ENCODE measurements around the gene ANKS4B.

- TF ChIP-seq, protein P1, sequence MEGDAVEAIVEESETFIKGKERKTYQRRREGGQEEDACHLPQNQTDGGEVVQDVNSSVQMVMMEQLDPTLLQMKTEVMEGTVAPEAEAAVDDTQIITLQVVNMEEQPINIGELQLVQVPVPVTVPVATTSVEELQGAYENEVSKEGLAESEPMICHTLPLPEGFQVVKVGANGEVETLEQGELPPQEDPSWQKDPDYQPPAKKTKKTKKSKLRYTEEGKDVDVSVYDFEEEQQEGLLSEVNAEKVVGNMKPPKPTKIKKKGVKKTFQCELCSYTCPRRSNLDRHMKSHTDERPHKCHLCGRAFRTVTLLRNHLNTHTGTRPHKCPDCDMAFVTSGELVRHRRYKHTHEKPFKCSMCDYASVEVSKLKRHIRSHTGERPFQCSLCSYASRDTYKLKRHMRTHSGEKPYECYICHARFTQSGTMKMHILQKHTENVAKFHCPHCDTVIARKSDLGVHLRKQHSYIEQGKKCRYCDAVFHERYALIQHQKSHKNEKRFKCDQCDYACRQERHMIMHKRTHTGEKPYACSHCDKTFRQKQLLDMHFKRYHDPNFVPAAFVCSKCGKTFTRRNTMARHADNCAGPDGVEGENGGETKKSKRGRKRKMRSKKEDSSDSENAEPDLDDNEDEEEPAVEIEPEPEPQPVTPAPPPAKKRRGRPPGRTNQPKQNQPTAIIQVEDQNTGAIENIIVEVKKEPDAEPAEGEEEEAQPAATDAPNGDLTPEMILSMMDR (IDR thresholded peaks at IDR 0.05) = no peak
- TF ChIP-seq POLR2A (IDR thresholded peaks at IDR 0.05) (no peak), EP300 (IDR thresholded peaks at IDR 0.05) (no peak)
Observed at GRCh38 chr16:21190013-21190412, 43.5 kb upstream of the ANKS4B start.

All from stomach (tissue), 4 donors.